GOT3 (cell line): ENCODE data around the gene PRDM7.
"Not testable (repeated sequence)": the region's sequence is repeated elsewhere in the genome, so short reads cannot be mapped to it uniquely, and the experiment has no call there.

Source experiments
- DNase-seq: peaks from one replicate; lab custom pipeline; 2025; ENCODE audit warnings: mixed read lengths; lab: John Stamatoyannopoulos, UW

The PRDM7 gene

GRCh38 chr16:90072442-90073105, 4.6 kb downstream of the PRDM7 start:
- no peak for DNase-seq

GRCh38 chr16:90070440-90070839, 6.7 kb downstream of the PRDM7 start:
- no peak for DNase-seq

DNA sequence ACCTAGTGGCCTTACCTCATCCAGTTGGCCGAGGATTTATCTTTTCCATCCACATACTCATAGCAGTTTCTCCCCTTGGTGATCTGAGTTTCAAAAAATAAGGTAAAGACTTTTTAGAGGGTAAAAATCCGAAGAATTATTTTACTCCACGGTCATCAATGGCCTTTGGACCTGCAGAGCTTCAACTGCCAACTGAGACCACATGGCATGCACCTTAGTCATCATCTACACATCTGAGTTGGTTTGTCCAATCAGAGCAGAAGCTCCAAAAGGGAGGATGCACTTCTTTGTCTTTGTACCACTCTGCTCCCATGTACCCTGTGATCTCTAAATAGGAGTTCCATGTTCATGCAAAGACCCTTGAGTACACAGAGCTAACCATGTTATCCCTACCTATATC, 15.7 kb downstream of the PRDM7 start:
- no peak for DNase-seq

DNA sequence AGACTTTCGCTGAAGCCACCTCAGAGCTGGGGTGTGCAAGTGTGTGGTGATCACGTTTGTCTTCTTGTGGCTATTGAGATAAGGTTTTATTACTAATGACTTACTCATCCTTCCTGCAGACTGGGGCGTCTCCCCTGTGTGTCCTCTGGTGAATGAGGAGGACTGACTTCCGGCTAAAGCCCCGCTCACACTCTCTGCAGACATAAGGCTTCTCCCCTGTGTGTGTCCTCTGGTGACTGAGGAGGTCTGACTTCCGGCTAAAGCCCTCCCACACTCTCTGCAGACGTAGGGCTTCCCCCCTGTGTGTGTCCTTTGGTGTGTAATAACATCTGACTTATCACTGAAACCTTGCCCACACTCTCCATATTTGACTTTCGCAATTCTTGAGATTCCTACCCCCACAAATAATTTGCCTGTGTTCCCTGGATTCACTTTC, 19.4 kb downstream of the PRDM7 start:
- DNase-seq = no peak

- DNase-seq = not testable (repeated sequence)
Measured at GRCh38 chr16:90056521-90056920, 20.6 kb downstream of the PRDM7 start.

- DNase-seq = no peak
Measured at GRCh38 chr16:90055371-90055770, 21.8 kb downstream of the PRDM7 start.

DNA sequence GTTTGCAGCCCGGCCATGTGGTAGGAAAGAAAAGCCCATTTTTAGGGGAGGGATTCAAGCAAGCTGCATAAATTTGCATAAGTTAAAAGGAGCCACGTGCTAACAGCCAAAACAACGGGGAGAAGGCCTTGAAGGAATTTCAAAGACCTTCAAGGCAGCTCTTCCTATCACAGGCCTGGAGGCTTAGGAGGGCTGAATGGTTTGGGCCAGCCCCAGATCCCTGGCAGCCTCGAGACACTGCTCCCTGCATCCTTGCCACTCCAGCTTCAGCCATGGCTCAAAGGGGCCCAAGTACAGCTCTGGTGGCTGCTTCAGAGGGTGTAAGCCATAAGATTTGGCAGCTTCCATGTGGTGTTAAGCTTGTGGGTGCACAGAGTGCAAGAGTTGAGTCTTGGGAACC, 22.6 kb downstream of the PRDM7 start:
- DNase-seq = no peak

GRCh38 chr16:90053902-90054500, 23.1 kb downstream of the PRDM7 start:
- DNase-seq = no peak

- no peak for DNase-seq
Measured at GRCh38 chr16:90050969-90051368, 26.2 kb downstream of the PRDM7 start.

- no peak for DNase-seq
Measured at GRCh38 chr16:90048737-90049330, 28.3 kb downstream of the PRDM7 start.

- no peak for DNase-seq
Measured at GRCh38 chr16:90048347-90048722, 28.8 kb downstream of the PRDM7 start.

DNA sequence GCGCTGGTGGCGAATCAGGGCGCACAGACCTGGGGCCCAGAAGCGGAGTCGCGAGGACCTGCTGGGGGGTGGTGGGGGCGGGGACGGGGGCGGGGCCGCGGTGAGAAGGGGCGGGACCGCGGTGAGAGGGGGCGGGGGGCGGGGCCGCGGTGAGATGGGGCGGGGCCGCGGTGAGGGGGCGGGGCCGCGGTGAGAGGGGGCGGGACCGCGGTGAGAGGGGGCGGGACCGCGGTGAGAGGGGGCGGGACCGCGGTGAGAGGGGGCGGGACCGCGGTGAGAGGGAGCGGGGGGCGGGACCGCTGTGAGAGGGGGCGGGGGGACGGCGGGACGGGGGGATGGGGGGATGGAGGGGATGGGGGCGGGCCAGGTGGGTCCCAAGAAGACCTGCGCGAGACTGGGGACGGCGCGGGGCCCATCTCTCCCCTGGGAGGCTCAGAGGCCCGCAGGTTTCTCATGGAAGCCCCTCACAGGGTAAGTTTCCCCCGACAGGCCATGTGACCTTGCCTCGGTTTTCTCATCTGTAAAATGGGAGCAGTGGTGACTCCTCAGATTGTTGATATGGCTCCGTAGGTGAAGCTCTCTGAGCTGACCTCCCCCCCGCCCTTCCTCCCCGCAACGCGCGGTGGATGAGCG, 29.3 kb downstream of the PRDM7 start:
- DNase-seq = no peak

GRCh38 chr16:90046971-90047713, 30.0 kb downstream of the PRDM7 start:
- no peak for DNase-seq

GRCh38 chr16:90046122-90046970, 30.8 kb downstream of the PRDM7 start:
- DNase-seq = no peak

DNA sequence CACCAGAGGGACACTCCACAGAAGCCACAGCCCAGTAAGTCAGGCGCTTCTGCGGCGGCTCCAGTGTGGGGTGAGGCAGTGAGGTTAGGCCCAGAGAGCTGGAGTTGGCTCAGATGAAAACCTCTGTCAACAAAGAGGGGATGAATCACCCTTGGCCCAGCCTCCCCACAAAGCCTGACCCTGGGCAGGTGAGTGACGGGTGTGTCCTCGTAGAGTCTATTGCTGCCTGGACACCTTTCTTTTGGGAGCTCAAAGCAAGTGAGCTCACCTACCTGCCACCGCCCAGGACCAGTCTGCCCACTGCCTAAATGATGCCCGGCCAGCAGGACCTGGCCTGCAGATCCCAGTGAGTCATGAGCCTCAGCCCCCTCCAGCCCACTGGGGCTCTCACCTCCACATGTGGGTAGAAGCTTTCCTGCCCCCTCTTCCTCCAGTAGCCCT, 33.0 kb downstream of the PRDM7 start:
- DNase-seq = no peak

GRCh38 chr16:90043526-90043925, 33.6 kb downstream of the PRDM7 start:
- DNase-seq = no peak

DNA sequence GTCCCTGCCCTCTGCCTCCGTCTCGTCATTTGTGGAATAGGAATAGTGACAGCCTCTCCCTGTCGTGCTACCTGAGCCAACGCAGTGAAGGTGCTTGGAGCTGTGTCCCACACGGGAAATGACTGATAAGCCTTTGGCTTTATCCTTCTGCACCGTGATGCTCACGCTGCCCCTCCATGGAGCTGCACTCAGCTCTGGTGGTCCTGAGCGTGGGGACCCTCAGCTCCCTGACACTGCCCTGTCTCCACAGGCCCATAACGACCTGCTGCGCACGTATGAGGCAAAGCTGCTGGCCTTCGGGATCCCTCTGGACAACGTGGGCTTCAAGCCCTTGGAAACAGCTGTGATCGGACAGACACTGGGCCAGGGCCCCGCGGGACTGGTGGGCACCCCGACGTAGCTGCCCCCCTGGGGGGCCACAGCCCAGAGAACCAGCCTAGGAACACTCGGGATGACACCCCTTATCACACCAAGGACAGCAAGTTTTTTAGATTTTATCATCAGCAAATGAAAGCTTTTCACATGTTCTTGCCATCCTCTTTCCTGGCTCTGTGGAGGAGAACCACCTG, 34.1 kb downstream of the PRDM7 start:
- DNase-seq = no peak

- no peak for DNase-seq
Measured at GRCh38 chr16:90041896-90042473, 35.1 kb downstream of the PRDM7 start.

GRCh38 chr16:90040152-90041023, 36.7 kb downstream of the PRDM7 start:
- no peak for DNase-seq

GRCh38 chr16:90037276-90037675, 39.9 kb downstream of the PRDM7 start:
- DNase-seq = no peak
